ENCODE measurements around the gene MAP3K2. TPM values are rescaled to one million over a fixed set of nuclear protein-coding genes. Genes with fewer than 3 reads are reported as not detected.

Gene MAP3K2
- total RNA-seq, 4 donors from 2014 or later, result 33.8 to 46.4 (median 39.4) TPM

GRCh38 chr2:127420039-127420864, 32.5 kb upstream of the MAP3K2 start:
- Histone ChIP-seq H3K27me3 (peaks cover 29 to 33% (median 32%) of the 10 kb centered on the region in 3 donors), H3K36me3 (no peaks in the 10 kb centered on the region), H3K27ac (no peak overlapping the region), H3K4me1 (peaks cover 11 to 13% of the 10 kb centered on the region in 2 donors), H3K9me3 (no peaks in the 10 kb centered on the region), H3K4me3 (no peak overlapping the region)
- TF ChIP-seq POLR2A (IDR thresholded peaks at IDR 0.05), result no peak
- TF ChIP-seq, protein P1, sequence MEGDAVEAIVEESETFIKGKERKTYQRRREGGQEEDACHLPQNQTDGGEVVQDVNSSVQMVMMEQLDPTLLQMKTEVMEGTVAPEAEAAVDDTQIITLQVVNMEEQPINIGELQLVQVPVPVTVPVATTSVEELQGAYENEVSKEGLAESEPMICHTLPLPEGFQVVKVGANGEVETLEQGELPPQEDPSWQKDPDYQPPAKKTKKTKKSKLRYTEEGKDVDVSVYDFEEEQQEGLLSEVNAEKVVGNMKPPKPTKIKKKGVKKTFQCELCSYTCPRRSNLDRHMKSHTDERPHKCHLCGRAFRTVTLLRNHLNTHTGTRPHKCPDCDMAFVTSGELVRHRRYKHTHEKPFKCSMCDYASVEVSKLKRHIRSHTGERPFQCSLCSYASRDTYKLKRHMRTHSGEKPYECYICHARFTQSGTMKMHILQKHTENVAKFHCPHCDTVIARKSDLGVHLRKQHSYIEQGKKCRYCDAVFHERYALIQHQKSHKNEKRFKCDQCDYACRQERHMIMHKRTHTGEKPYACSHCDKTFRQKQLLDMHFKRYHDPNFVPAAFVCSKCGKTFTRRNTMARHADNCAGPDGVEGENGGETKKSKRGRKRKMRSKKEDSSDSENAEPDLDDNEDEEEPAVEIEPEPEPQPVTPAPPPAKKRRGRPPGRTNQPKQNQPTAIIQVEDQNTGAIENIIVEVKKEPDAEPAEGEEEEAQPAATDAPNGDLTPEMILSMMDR (IDR thresholded peaks at IDR 0.05 in 4 of 5, conservative IDR thresholded peaks at IDR 0.05 in 1 of 5), result no peak
- ATAC-seq (no peak), DNase-seq (no peak)
- in situ Hi-C loops (cut with MboI; ENCODE audit: low sequenced_read_pairs in 4 of 4), result loop anchor here in 1 of 4 donors (25.0 kb wide), 1 partner anchor 333 kb away; no protein-coding TSS in a partner anchor
- intact Hi-C loops (cut with DNase I; ENCODE audit: low total_unique reads), result no loop called here

GRCh38 chr2:127419448-127420038, 31.8 kb upstream of the MAP3K2 start:
- ATAC-seq (no peak), DNase-seq (no peak)
- Histone ChIP-seq H3K4me3 (no peak overlapping the region), H3K4me1 (peaks cover 11 to 13% of the 10 kb centered on the region in 2 donors), H3K27me3 (peaks cover 29 to 33% (median 29%) of the 10 kb centered on the region in 3 donors), H3K36me3 (no peaks in the 10 kb centered on the region), H3K27ac (no peak overlapping the region), H3K9me3 (no peaks in the 10 kb centered on the region)
- in situ Hi-C loops (cut with MboI; ENCODE audit: low sequenced_read_pairs in 4 of 4), result loop anchor here in 1 of 4 donors (25.0 kb wide), 1 partner anchor 332 kb away; no protein-coding TSS in a partner anchor
- intact Hi-C loops (cut with DNase I; ENCODE audit: low total_unique reads), result loop anchor here (10.0 kb wide), 2 partner anchors 225 to 765 kb away; partner anchors contain the start of gene GYPC
- TF ChIP-seq, protein P1 (IDR thresholded peaks at IDR 0.05 in 4 of 5, conservative IDR thresholded peaks at IDR 0.05 in 1 of 5), result no peak
- no peak for TF ChIP-seq POLR2A (IDR thresholded peaks at IDR 0.05)

DNA sequence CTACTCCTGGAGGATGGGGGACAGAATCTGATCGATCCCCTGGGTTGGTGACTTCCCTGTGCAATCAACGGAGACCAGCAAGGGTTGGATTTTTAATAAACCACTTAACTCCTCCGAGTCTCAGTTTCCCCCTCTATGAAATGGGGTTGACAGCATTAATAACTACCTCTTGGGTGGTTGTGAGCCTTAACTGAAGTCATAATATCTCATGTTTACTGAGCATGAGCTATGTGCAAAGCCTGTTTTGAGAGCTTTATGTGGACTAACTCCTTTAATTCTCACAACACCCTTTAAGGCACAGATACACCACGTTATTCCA, 31.3 kb upstream of the MAP3K2 start:
- H3K36me3 ChIP-seq, result no peaks in the 10 kb centered on the region
- H3K4me1 ChIP-seq, result peaks cover 11 to 13% of the 10 kb centered on the region in 2 donors
- no peak for DNase-seq
- TF ChIP-seq, protein P1 (IDR thresholded peaks at IDR 0.05 in 4 of 5, conservative IDR thresholded peaks at IDR 0.05 in 1 of 5), result no peak
- no peak for TF ChIP-seq POLR2A (IDR thresholded peaks at IDR 0.05)
- no peak overlapping the region for H3K4me3 ChIP-seq
- H3K27ac ChIP-seq, result no peak overlapping the region
- no peaks in the 10 kb centered on the region for H3K9me3 ChIP-seq
- peaks cover 25 to 29% (median 25%) of the 10 kb centered on the region in 3 donors for H3K27me3 ChIP-seq
- ATAC-seq, result no peak
- in situ Hi-C loops (cut with MboI; ENCODE audit: low sequenced_read_pairs in 4 of 4), result loop anchor here in 1 of 4 donors (25.0 kb wide), 1 partner anchor 332 kb away; no protein-coding TSS in a partner anchor
- intact Hi-C loops (cut with DNase I; ENCODE audit: low total_unique reads), result loop anchor here (10.0 kb wide), 2 partner anchors 224 to 764 kb away; partner anchors contain the start of gene GYPC

- Histone ChIP-seq H3K4me1 (peaks cover 8 to 11% of the 10 kb centered on the region in 2 donors), H3K27me3 (peaks cover 19 to 24% (median 19%) of the 10 kb centered on the region in 3 donors), H3K4me3 (no peak within 1 kb of the TSS), H3K27ac (no peak within 1 kb of the TSS), H3K36me3 (no peaks in the 10 kb centered on the region), H3K9me3 (no peaks in the 10 kb centered on the region)
- intact Hi-C loops (cut with DNase I; ENCODE audit: low total_unique reads) (loop anchor here (10.0 kb wide), 2 partner anchors 224 to 764 kb away; partner anchors contain the start of gene GYPC), in situ Hi-C loops (cut with MboI; ENCODE audit: low sequenced_read_pairs in 4 of 4) (loop anchor here in 1 of 4 donors (25.0 kb wide), 1 partner anchor 331 kb away; no protein-coding TSS in a partner anchor)
- TF ChIP-seq, protein P1 (IDR thresholded peaks at IDR 0.05 in 4 of 5, conservative IDR thresholded peaks at IDR 0.05 in 1 of 5), result no peak
- TF ChIP-seq POLR2A (IDR thresholded peaks at IDR 0.05), result no peak
- no peak for DNase-seq
- no peak for ATAC-seq
Observed at GRCh38 chr2:127418300-127419111, 30.7 kb upstream of the MAP3K2 start, which contains the start of gene PROC. Gene PROC (plus strand): TSS chr2:127418427. CDS start chr2:127419943, 1,516 bp downstream.

Data from gastrocnemius medialis (tissue), 4 donors.